Neural crest cell (in vitro differentiated cells): ENCODE measurements around the gene CNDP1. TPM values are rescaled to one million over a fixed set of nuclear protein-coding genes. Genes with fewer than 3 reads are reported as not detected.

Source experiments
- DNase-seq: peaks from one replicate; pipeline ENCODE4 v3.0.0; 2021; ENCODE audit warnings: low read depth, mixed read lengths, low spot score
- H3K27ac Mint-ChIP-seq: one replicate; pipeline ENCODE4 v1.8.0; 2021; ENCODE audit warnings: mild to moderate bottlenecking, mixed read lengths; ENCODE audit not compliant: unreplicated experiment
- H3K27me3 Mint-ChIP-seq: 2 replicates; pipeline ENCODE4 v1.8.0; 2021; ENCODE audit warnings: low read depth, mild to moderate bottlenecking, mixed read lengths
- H3K36me3 Mint-ChIP-seq: 2 replicates; pipeline ENCODE4 v1.8.0; 2021; ENCODE audit warnings: low read depth, mild to moderate bottlenecking, mixed read lengths
- H3K4me1 Mint-ChIP-seq: 2 replicates; pipeline ENCODE4 v1.8.0; 2021; ENCODE audit warnings: mixed read lengths
- H3K4me3 Mint-ChIP-seq: one replicate; pipeline ENCODE4 v1.8.0; 2021; ENCODE audit warnings: mild to moderate bottlenecking, mixed read lengths
- H3K9me3 Mint-ChIP-seq: 2 replicates; pipeline ENCODE4 v1.8.0; 2021; ENCODE audit warnings: mixed read lengths
- CTCF ChIP-seq: fragments of 200-600 bp; sonication (generic); conservative IDR thresholded peaks from 2 replicates; pipeline ENCODE4 v1.5.0; 2021; ENCODE audit warnings: antibody characterized with exemption, mild to moderate bottlenecking
- long read RNA-seq: library from polyadenylated mRNA; unstranded; transcript quantifications from one replicate; pipeline ENCODE4 v2.0.0, GENCODE V29; 2020
- total RNA-seq: library from RNA; stranded (reverse); gene quantifications from 2 replicates; pipeline ENCODE4 v1.2.1, GENCODE V29; 2021

CNDP1 gene
- 0.56 and 0.59 TPM in 2 replicates for total RNA-seq
- long read RNA-seq = 0 reads

- Mint-ChIP-seq H3K36me3 (peaks cover 4% of the 10 kb centered on the region), H3K27me3 (no peaks in the 10 kb centered on the region), H3K4me1 (peaks cover 8% of the 10 kb centered on the region), H3K27ac (no peak within 1 kb of the TSS), H3K9me3 (peaks cover 5% of the 10 kb centered on the region), H3K4me3 (no peak within 1 kb of the TSS)
- TF ChIP-seq CTCF = no peak
- DNase-seq = no peak
Observed at GRCh38 chr18:74534150-74534969, at the start of gene CNDP1. TSS of gene CNDP1 (plus strand) at chr18:74534500. CDS start at chr18:74534668, 168 bp downstream.

GRCh38 chr18:74486119-74486849 lies 48.0 kb upstream of the CNDP1 start:
- TF ChIP-seq CTCF = no peak
- Mint-ChIP-seq H3K27ac (peak overlapping the region; percentile 6), H3K9me3 (no peaks in the 10 kb centered on the region), H3K36me3 (no peaks in the 10 kb centered on the region), H3K4me3 (no peak overlapping the region), H3K4me1 (peaks cover 18% of the 10 kb centered on the region), H3K27me3 (peaks cover 2% of the 10 kb centered on the region)
- no peak for DNase-seq

GRCh38 chr18:74488354-74488753 lies 45.9 kb upstream of the CNDP1 start:
- H3K9me3 Mint-ChIP-seq = peaks cover 2% of the 10 kb centered on the region
- H3K4me1 Mint-ChIP-seq = peaks cover 18% of the 10 kb centered on the region
- H3K4me3 Mint-ChIP-seq = no peak overlapping the region
- no peaks in the 10 kb centered on the region for H3K36me3 Mint-ChIP-seq
- DNase-seq = no peak
- TF ChIP-seq CTCF = no peak
- H3K27ac Mint-ChIP-seq = no peak overlapping the region
- peaks cover 4% of the 10 kb centered on the region for H3K27me3 Mint-ChIP-seq

- no peak for DNase-seq
- Mint-ChIP-seq H3K4me3 (no peak overlapping the region), H3K27me3 (peaks cover 4% of the 10 kb centered on the region), H3K4me1 (peaks cover 21% of the 10 kb centered on the region), H3K27ac (no peak overlapping the region), H3K9me3 (peaks cover 2% of the 10 kb centered on the region), H3K36me3 (no peaks in the 10 kb centered on the region)
- TF ChIP-seq CTCF = no peak
Observed at GRCh38 chr18:74488864-74489263, 45.4 kb upstream of the CNDP1 start.

GRCh38 chr18:74489676-74490075 lies 44.6 kb upstream of the CNDP1 start:
- Mint-ChIP-seq H3K4me1 (peaks cover 19% of the 10 kb centered on the region), H3K9me3 (peaks cover 2% of the 10 kb centered on the region), H3K27ac (no peak overlapping the region), H3K4me3 (no peak overlapping the region), H3K36me3 (no peaks in the 10 kb centered on the region), H3K27me3 (peaks cover 4% of the 10 kb centered on the region)
- DNase-seq = no peak
- TF ChIP-seq CTCF = no peak
